Neutrophil (primary cell): ENCODE measurements around the gene TMEM147.

Experiments used
- H3K27ac ChIP-seq: fragments of 200-600 bp; sonication (generic); 2 replicates; pipeline ENCODE4 v1.5.1; 2016; ENCODE audit warnings: mild to moderate bottlenecking, moderate library complexity
- H3K27me3 ChIP-seq: fragments of 200-600 bp; sonication (generic); 2 replicates; pipeline ENCODE4 v1.6.0; 2016; ENCODE audit warnings: mild to moderate bottlenecking
- H3K36me3 ChIP-seq: fragments of 200-600 bp; sonication (generic); 2 replicates; pipeline ENCODE4 v1.5.1; 2017
- H3K4me1 ChIP-seq, 2 experiments: fragments of 200-600 bp in 1 of 2; sonication (generic) in 1 of 2; 1 replicate in 1 of 2; 2 replicates in 1 of 2; pipeline versions ENCODE4 v1.5.1 to v1.6.1; 2013 to 2016; ENCODE audit warnings: low read depth in 1 of 2, low read length in 1 of 2, mild to moderate bottlenecking in 1 of 2, moderate library complexity in 1 of 2; ENCODE audit not compliant: control insufficient read depth in 1 of 2, insufficient read depth in 1 of 2
- H3K4me3 ChIP-seq, 2 experiments: fragments of 200-600 bp in 1 of 2; sonication (generic) in 1 of 2; 1 replicate in 1 of 2; 2 replicates in 1 of 2; pipeline ENCODE4 v1.5.1; 2013 to 2016; ENCODE audit warnings: low read depth in 1 of 2, low read length in 1 of 2, mild to moderate bottlenecking in 1 of 2, moderate library complexity in 1 of 2
- H3K9me3 ChIP-seq: fragments of 200-600 bp; sonication (generic); 2 replicates; pipeline ENCODE4 v1.5.1; 2016
- CTCF ChIP-seq: fragments of 200-600 bp; sonication (generic); IDR thresholded peaks from 2 replicates; pipeline ENCODE4 v1.5.1; 2016; ENCODE audit warnings: antibody characterized with exemption

Gene TMEM147

DNA sequence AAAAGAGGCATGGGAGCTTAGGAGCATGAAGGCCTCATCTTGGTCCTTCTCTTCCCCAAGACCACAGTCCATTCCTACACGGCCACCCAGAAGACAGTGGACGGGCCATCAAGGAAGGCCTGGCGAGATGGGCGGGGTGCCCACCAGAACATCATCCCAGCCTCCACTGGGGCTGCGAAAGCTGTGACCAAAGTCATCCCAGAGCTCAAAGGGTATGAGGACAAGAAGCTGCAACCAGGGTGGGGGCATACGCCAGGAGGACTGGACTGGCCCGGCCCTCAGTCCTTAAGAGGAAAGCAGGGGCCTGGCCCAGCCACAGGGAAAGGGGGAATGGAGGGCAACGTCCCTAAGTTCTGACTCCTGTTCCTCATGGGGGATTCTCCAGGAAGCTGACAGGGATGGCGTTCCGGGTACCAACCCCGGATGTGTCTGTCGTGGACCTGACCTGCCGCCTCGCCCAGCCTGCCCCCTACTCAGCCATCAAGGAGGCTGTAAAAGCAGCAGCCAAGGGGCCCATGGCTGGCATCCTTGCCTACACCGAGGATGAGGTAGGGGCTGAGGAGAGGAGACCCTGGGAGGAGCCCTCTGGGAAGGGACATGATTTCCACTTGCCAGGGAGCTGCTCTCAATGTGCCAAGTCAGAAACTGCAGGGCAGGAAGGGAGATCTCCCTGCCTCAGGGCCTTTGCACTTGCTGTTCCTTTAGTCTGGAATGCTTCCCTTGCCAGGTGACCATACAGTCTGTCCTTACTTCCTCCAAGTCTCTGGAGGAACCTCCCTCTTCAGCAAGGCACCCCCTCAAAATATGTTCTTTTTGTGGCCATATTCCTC lies 1.9 kb upstream of the TMEM147 start:
- peaks cover 15 to 16% of the 10 kb centered on the region in 2 experiments for H3K4me1 ChIP-seq
- no peaks in the 10 kb centered on the region for H3K9me3 ChIP-seq
- no peak overlapping the region for H3K27ac ChIP-seq
- H3K36me3 ChIP-seq, result no peaks in the 10 kb centered on the region
- H3K27me3 ChIP-seq, result no peaks in the 10 kb centered on the region
- no peak overlapping the region for H3K4me3 ChIP-seq
- TF ChIP-seq CTCF, result no peak

DNA sequence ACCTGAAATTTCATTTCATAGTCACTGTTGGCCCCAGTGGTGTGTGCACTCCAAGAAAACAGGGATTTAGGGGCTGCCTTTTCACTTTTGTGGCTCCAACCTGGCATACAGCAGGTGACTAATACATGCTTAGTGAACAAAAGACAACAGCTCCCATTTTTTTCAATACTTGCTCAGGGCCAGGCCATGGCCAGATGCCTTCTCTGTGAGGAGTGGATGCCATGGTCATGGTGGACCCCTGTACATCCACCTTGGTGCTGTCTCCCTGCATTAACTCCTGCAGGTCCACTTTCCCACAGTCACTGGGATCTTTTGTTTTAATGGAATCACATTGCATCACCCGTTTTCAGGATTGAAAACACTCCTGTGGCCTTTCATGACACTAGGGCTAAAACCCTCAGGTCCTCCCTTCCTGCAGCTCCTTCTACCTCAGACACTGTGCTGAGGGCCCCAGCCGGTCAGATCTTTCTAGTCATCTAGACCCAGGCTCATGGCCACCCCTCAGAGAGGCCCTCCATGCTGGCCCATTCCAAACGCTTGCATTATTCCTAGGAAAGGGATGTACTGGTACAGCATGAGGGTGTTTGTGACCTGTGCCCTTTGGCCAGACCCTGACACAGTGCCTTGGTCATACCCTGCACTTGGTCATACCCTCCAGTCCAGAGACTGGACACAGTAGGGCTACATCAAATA lies 1.2 kb upstream of the TMEM147 start:
- Histone ChIP-seq H3K27ac (no peak overlapping the region), H3K27me3 (no peaks in the 10 kb centered on the region), H3K36me3 (no peaks in the 10 kb centered on the region), H3K9me3 (no peaks in the 10 kb centered on the region), H3K4me3 (peak overlapping the region in 1 of 2 experiments; percentile 85), H3K4me1 (peaks cover 15 to 16% of the 10 kb centered on the region in 2 experiments)
- no peak for TF ChIP-seq CTCF

DNA sequence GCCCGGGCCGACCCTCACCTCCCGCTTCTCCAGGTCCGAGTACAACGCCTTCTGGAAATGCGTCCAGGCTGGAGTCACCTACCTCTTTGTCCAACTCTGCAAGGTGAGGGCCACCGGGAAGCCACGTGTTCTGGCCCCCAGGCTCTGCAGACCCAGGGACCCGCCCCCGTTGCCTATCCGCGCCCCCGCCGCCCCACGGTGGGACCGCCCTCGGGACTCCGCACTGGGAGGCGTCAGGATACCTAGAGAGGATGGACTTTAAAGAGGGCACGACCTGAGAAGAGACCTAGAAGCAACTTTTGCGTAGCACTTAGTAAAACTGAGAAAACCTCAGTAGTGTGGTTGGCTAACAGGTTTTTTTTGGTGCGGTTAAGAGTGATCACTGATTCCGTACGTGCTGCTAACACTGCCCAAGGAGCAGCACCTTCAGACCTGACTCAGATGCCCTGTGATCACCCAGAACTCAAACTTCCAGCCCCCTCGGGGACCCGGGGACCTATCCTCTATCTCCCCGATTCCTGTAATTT lies 492 bp downstream of the TMEM147 start:
- no peaks in the 10 kb centered on the region for H3K9me3 ChIP-seq
- peak overlapping the region; percentile 85 to 88 for H3K4me3 ChIP-seq
- no peak for TF ChIP-seq CTCF
- H3K27ac ChIP-seq, result peak overlapping the region; percentile 59
- H3K36me3 ChIP-seq, result no peaks in the 10 kb centered on the region
- peaks cover 15 to 16% of the 10 kb centered on the region in 2 experiments for H3K4me1 ChIP-seq
- H3K27me3 ChIP-seq, result no peaks in the 10 kb centered on the region

GRCh38 chr19:35546532-35546931 lies 1.1 kb downstream of the TMEM147 start:
- Histone ChIP-seq H3K27ac (no peak overlapping the region), H3K4me3 (no peak overlapping the region), H3K36me3 (no peaks in the 10 kb centered on the region), H3K27me3 (no peaks in the 10 kb centered on the region), H3K4me1 (peaks cover 15 to 16% of the 10 kb centered on the region in 2 experiments), H3K9me3 (no peaks in the 10 kb centered on the region)
- TF ChIP-seq CTCF, result no peak

GRCh38 chr19:35549174-35549788 lies 3.9 kb downstream of the TMEM147 start:
- peak; percentile 72 for TF ChIP-seq CTCF
- Histone ChIP-seq H3K9me3 (no peaks in the 10 kb centered on the region), H3K4me3 (no peak overlapping the region), H3K4me1 (peaks cover 15 to 16% of the 10 kb centered on the region in 2 experiments), H3K36me3 (no peaks in the 10 kb centered on the region), H3K27ac (no peak overlapping the region), H3K27me3 (no peaks in the 10 kb centered on the region)
